Activated CD4-positive, alpha-beta memory T cell treated with anti-CD3 and anti-CD28 coated beads for 36 hours (primary cell): ENCODE measurements around the gene POC1A. TPM values are rescaled to one million over a fixed set of nuclear protein-coding genes. Genes with fewer than 3 reads are reported as not detected.

ENCODE experiments used
- CTCF ChIA-PET: fragments of 350-600 bp; sonication (Branson Sonifier 250); formaldehyde crosslinking; loops from one replicate; lab custom pipeline; 2021; ENCODE audit warnings: antibody characterized with exemption, inconsistent platforms; lab: Charles Lee
- POLR2A ChIA-PET: fragments of 350-600 bp; sonication (Branson Sonifier 250); formaldehyde crosslinking; loops from one replicate; lab custom pipeline; 2021; ENCODE audit warnings: antibody characterized with exemption; lab: Charles Lee
- DNase-seq: peaks from one replicate; pipeline ENCODE4 v3.0.0-alpha.2; 2020
- H3K27ac Mint-ChIP-seq: one replicate; pipeline ENCODE4 v1.8.0; 2021; ENCODE audit warnings: mixed read lengths
- H3K27me3 Mint-ChIP-seq: one replicate; pipeline ENCODE4 v1.8.0; 2021; ENCODE audit warnings: mixed read lengths
- H3K36me3 Mint-ChIP-seq: one replicate; pipeline ENCODE4 v1.8.0; 2021; ENCODE audit warnings: mixed read lengths
- H3K4me1 Mint-ChIP-seq: one replicate; pipeline ENCODE4 v1.8.0; 2021; ENCODE audit warnings: low read depth, mixed read lengths
- H3K4me3 Mint-ChIP-seq: one replicate; pipeline ENCODE4 v1.8.0; 2021; ENCODE audit warnings: mild to moderate bottlenecking, mixed read lengths
- H3K9me3 Mint-ChIP-seq: one replicate; pipeline ENCODE4 v1.8.0; 2021; ENCODE audit warnings: mixed read lengths
- intact Hi-C: fragments of 100-400 bp; cut with micrococcal nuclease; formaldehyde crosslinking; loops from one replicate; pipeline ENCODE4 v1.15.1; 2023
- total RNA-seq, 2 experiments: library from RNA; stranded (reverse); gene quantifications; one replicate each; pipeline ENCODE4 v1.2.3, GENCODE V29; 2021

Gene POC1A
- total RNA-seq, 2 experiments from 2014 or later = 28.5 to 30.5 TPM

- POLR2A ChIA-PET = interaction anchor here (1.2 kb wide), 1 partner anchor 8 kb away, joined by 4 read pairs; no protein-coding TSS in a partner anchor
- Mint-ChIP-seq H3K4me3 (no peak overlapping the region), H3K36me3 (no peaks in the 10 kb centered on the region), H3K4me1 (no peaks in the 10 kb centered on the region), H3K27me3 (no peaks in the 10 kb centered on the region), H3K27ac (no peak overlapping the region), H3K9me3 (no peaks in the 10 kb centered on the region)
- no peak for DNase-seq
- intact Hi-C loops = no loop called here
- CTCF ChIA-PET = interaction anchor here (1.3 kb wide), 1 partner anchor 64 kb away, joined by 3 read pairs; no protein-coding TSS in a partner anchor
Observed at GRCh38 chr3:52065264-52065756, 88.9 kb downstream of the POC1A start.

- POLR2A ChIA-PET = no interaction called here
- Mint-ChIP-seq H3K4me1 (no peaks in the 10 kb centered on the region), H3K9me3 (no peaks in the 10 kb centered on the region), H3K27me3 (no peaks in the 10 kb centered on the region), H3K4me3 (no peak overlapping the region), H3K36me3 (no peaks in the 10 kb centered on the region), H3K27ac (no peak overlapping the region)
- CTCF ChIA-PET = no interaction called here
- intact Hi-C loops = no loop called here
- DNase-seq = no peak
Observed at GRCh38 chr3:52064561-52064960, 89.7 kb downstream of the POC1A start.

DNA sequence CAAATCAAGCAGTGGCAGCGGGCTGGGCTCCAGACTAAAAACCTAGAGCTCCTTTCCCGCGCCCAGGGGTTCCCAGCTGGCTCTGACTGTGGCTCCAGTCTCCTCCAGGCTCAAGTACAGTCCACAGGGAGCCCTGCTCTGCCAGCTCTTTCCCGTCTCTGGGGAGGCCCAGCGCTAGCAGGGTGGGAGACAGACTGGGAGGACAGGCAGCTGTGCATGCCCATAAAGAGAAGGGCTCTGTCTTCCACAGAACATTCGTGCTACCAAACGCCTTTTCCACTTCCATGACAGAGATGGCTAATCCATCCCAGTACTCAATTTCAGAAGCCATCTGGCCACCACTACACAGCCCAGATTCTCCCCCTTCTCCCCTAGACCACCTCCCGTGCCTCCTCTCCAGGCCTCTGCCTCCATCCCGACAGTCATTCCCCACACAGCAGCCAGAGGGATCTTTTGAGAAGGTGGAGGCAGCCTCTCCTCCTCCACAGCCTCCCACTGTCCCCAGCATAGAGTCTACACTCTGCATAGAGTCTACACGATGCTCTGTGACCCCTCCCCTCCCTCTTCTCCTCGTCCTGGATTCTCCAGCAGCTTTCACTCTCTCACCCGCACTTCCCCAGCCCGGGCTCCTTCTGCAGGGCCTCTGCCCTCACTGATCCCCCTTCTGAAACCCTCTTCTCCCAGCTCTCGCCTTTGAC lies 91.0 kb downstream of the POC1A start:
- Mint-ChIP-seq H3K4me3 (no peak overlapping the region), H3K27ac (no peak overlapping the region), H3K27me3 (no peaks in the 10 kb centered on the region), H3K4me1 (no peaks in the 10 kb centered on the region), H3K36me3 (no peaks in the 10 kb centered on the region), H3K9me3 (no peaks in the 10 kb centered on the region)
- ChIA-PET POLR2A (no interaction called here), CTCF (interaction anchor here (1.4 kb wide), 1 partner anchor 62 kb away, joined by 4 read pairs; no protein-coding TSS in a partner anchor)
- intact Hi-C loops = no loop called here
- DNase-seq = no peak

GRCh38 chr3:52062505-52062904 lies 91.7 kb downstream of the POC1A start:
- H3K36me3 Mint-ChIP-seq = no peaks in the 10 kb centered on the region
- no peak overlapping the region for H3K27ac Mint-ChIP-seq
- no peaks in the 10 kb centered on the region for H3K27me3 Mint-ChIP-seq
- CTCF ChIA-PET = interaction anchor here (1.4 kb wide), 1 partner anchor 61 kb away, joined by 4 read pairs; no protein-coding TSS in a partner anchor
- H3K9me3 Mint-ChIP-seq = no peaks in the 10 kb centered on the region
- peaks cover 2% of the 10 kb centered on the region for H3K4me1 Mint-ChIP-seq
- POLR2A ChIA-PET = no interaction called here
- intact Hi-C loops = no loop called here
- no peak overlapping the region for H3K4me3 Mint-ChIP-seq
- DNase-seq = peak; percentile 36

DNA sequence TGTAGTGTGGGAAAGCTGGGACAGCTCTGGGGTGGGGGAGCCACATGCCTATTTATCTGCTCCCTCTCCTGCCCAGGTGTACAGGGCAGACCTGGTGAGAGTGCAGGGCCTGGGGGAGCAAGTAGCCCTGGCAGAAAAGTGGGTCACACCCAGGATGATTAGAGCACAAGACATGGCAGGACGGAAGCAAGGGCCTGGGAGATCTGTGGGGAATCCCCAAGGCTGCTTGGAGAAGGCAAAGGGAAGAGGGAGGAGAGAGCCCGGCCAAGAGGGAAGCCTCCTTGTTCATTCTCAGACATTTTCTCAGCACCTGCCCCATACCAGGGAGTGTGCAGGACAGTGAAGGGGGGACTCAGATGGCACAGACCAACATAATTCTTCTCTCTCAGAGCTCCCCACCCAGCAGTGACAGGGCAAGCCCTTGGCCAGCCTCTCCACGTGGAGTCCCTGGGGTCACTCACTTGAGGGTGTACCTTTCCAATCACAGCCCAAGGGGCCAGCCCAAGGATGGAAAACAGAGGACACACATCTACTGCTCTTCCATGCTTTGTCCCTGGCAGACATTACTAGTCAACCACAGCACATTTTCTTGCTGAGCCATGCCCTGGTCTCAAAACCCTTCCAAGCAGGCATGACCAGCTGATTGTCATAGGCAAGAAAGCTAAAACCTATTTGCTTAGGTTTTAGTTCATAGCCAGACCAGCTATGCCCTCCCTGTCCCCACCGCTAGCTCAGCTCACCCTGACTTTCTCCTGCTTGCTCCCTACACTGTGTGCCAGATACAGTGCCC lies 92.9 kb downstream of the POC1A start:
- DNase-seq = no peak
- Mint-ChIP-seq H3K4me1 (peaks cover 3% of the 10 kb centered on the region), H3K27me3 (no peaks in the 10 kb centered on the region), H3K36me3 (no peaks in the 10 kb centered on the region), H3K9me3 (no peaks in the 10 kb centered on the region), H3K4me3 (no peak overlapping the region), H3K27ac (no peak overlapping the region)
- CTCF ChIA-PET = interaction anchor here (0.6 kb wide), 1 partner anchor 9 kb away, joined by 3 read pairs; no protein-coding TSS in a partner anchor
- POLR2A ChIA-PET = no interaction called here
- intact Hi-C loops = no loop called here

DNA sequence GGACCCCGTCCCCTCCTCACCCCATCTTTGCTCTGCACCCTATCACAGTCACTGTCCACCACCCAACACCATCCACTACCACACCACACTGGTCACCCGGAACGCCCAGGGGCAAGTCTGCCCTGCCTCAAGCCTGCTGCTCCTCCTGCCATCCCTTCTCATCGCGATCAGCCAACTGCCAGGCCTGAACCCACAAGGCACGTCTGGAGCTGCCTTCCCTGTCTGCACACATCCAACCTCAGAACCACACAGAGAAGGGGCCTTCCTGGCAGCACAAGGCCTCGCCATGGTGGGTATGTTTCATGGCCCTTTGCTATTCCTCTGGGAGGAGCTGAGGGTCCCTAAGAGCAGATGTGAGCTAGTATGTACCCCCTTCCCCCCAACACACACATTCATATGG lies 94.4 kb downstream of the POC1A start:
- no peak for DNase-seq
- Mint-ChIP-seq H3K36me3 (no peaks in the 10 kb centered on the region), H3K27ac (no peak overlapping the region), H3K9me3 (no peaks in the 10 kb centered on the region), H3K4me1 (peaks cover 3% of the 10 kb centered on the region), H3K4me3 (no peak overlapping the region), H3K27me3 (no peaks in the 10 kb centered on the region)
- ChIA-PET CTCF (interaction anchor here (0.6 to 1.1 kb wide), 3 partner anchors 58 to 755 kb away, joined by 3 read pairs; no protein-coding TSS in a partner anchor), POLR2A (interaction anchor here (0.9 kb wide), 1 partner anchor 64 kb away, joined by 3 read pairs; the partner anchor contains the start of gene RPL29)
- intact Hi-C loops = loop anchor here (5.0 to 10.0 kb wide), 3 partner anchors 77 to 475 kb away; partner anchors contain the start of genes ACY1, NT5DC2 and UQCC5

DNA sequence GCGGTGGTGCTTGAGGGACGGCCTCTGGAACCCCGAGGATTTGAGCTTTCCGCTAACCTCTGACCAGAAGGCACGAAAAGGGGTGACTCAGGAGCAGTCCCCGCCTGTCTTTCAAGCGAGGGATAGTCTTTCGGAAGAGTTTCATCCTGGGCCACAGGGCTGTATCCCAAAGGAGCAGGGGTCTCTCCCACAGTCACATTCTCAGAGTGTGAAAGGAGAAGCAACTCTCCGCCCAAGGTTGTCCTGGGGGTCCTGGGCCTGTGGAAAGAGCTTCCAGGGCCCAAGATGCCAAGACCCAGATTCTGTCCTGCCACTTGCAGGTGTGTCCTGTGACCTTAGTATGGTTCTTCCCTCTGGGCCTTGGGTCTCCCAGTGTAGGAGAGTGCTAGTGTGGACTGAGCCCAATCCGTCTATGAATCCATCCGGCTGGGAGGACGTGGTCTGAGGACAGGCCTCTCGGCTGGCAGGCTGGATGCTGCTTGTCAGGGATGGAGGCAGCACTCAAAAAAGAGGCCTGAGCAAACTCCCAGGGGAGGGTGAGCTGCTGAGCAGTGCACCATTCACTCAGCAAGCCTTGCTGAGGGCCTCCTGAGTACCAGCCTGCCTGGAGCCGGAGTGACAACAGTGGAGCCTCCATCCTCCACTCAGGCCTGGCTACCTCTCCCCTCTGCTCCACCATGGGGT lies 96.3 kb downstream of the POC1A start:
- ChIA-PET CTCF (interaction anchor here (1.0 to 2.3 kb wide), 9 partner anchors 16 to 281 kb away, joined by 3 to 10 read pairs (median 4); partner anchors contain the start of genes ACY1, PARP3, POC1A and RRP9), POLR2A (interaction anchor here (0.5 to 2.7 kb wide), 5 partner anchors 8 to 118 kb away, joined by 3 to 16 read pairs (median 4); partner anchors contain the start of genes POC1A, RPL29 and RRP9)
- Mint-ChIP-seq H3K27ac (no peak overlapping the region), H3K4me1 (peaks cover 21% of the 10 kb centered on the region), H3K9me3 (no peaks in the 10 kb centered on the region), H3K4me3 (peak overlapping the region; percentile 43), H3K27me3 (no peaks in the 10 kb centered on the region), H3K36me3 (peaks cover 4% of the 10 kb centered on the region)
- intact Hi-C loops = loop anchor here (1.0 to 10.0 kb wide), 9 partner anchors 57 to 477 kb away; partner anchors contain the start of genes ACY1, NT5DC2, PARP3 and POC1A
- DNase-seq = no peak

GRCh38 chr3:52056968-52057811 lies 97.0 kb downstream of the POC1A start:
- intact Hi-C loops = loop anchor here (1.0 to 10.0 kb wide), 9 partner anchors 56 to 478 kb away; partner anchors contain the start of genes ACY1, NT5DC2, PARP3 and POC1A
- Mint-ChIP-seq H3K27me3 (no peaks in the 10 kb centered on the region), H3K36me3 (peaks cover 4% of the 10 kb centered on the region), H3K27ac (peak overlapping the region; percentile 92), H3K4me1 (peaks cover 28% of the 10 kb centered on the region), H3K4me3 (peak overlapping the region; percentile 78), H3K9me3 (no peaks in the 10 kb centered on the region)
- DNase-seq = peak; percentile 100
- ChIA-PET POLR2A (interaction anchor here (1.0 to 2.7 kb wide), 6 partner anchors 9 to 1717 kb away, joined by 3 to 16 read pairs (median 4); partner anchors contain the start of genes POC1A, RASSF1, RPL29 and RRP9), CTCF (interaction anchor here (1.0 to 3.8 kb wide), 13 partner anchors 16 to 282 kb away, joined by 3 to 26 read pairs (median 4); partner anchors contain the start of genes ABHD14A, ABHD14B, ACY1 and PARP3)

DNA sequence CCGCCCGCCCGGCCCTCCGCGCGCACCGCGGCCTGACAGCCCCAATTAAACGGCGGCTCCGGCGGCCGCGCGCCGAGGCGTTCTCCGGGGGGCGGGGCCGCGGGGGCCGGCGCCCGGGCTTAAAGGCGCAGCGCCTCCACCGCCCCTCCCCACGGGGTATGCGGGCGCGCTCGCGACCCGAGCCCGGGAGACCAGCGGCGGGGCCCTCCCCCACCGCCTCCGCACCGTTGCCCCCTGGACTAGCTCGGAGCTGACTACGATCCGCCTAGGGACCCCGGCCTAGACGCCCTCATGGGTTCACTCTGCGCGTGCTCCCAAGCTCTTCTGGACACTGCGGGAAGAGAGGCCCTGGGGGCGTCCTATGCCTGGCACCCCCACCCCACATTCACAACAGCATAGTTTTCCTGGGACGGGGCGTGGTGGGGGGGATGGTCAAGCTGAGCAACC lies 97.7 kb downstream of the POC1A start, which contains the start of gene DUSP7:
DUSP7 (minus strand) TSS at position 51 of the 447 bp plus-strand sequence. CDS start 205 bp downstream, outside the sequence.
- POLR2A ChIA-PET = interaction anchor here (0.6 to 2.7 kb wide), 11 partner anchors 9 to 1716 kb away, joined by 3 to 16 read pairs (median 3); partner anchors contain the start of genes GLYCTK, POC1A, RASSF1 and RPL29
- peak; percentile 73 for DNase-seq
- CTCF ChIA-PET = interaction anchor here (0.8 to 5.5 kb wide), 16 partner anchors 15 to 283 kb away, joined by 3 to 50 read pairs (median 4); partner anchors contain the start of genes ABHD14A, ABHD14B, ACY1 and PARP3
- intact Hi-C loops = loop anchor here (5.0 to 10.0 kb wide), 3 partner anchors 74 to 478 kb away; partner anchors contain the start of genes ACY1, NT5DC2 and UQCC5
- H3K4me1 Mint-ChIP-seq = peaks cover 35% of the 10 kb centered on the region
- peaks cover 9% of the 10 kb centered on the region for H3K36me3 Mint-ChIP-seq
- no peaks in the 10 kb centered on the region for H3K27me3 Mint-ChIP-seq
- H3K9me3 Mint-ChIP-seq = no peaks in the 10 kb centered on the region
- peak within 1 kb of the TSS; percentile 92 for H3K27ac Mint-ChIP-seq
- peak within 1 kb of the TSS; percentile 88 for H3K4me3 Mint-ChIP-seq
